GM23338 (cell line): ENCODE data around the gene GPR108.

Experiments used
- CTCF ChIP-seq, 2 experiments: fragments of 200-600 bp in 1 of 2; sonication (generic) in 1 of 2; conservative IDR thresholded peaks; 2 replicates each; pipeline versions ENCODE4 v1.5.1 to v1.6.1; 2016 to 2017; ENCODE audit warnings: antibody characterized with exemption in 2 of 2, low read depth in 2 of 2, mild to moderate bottlenecking in 2 of 2, moderate library complexity in 1 of 2
- ETS1 ChIP-seq: IDR thresholded peaks from 2 replicates; pipeline ENCODE4 v1.6.1; 2016; ENCODE audit warnings: antibody characterized with exemption
- EZH2 ChIP-seq: fragments of 200-600 bp; sonication (generic); IDR thresholded peaks from one replicate; pipeline ENCODE4 v1.8.0; 2017; ENCODE audit warnings: antibody characterized with exemption, mild to moderate bottlenecking, low read depth; ENCODE audit not compliant: unreplicated experiment
- JUNB ChIP-seq: IDR thresholded peaks from one replicate; pipeline ENCODE4 v1.6.1; 2016; ENCODE audit warnings: antibody characterized with exemption; ENCODE audit not compliant: unreplicated experiment
- POLR2AphosphoS5 ChIP-seq: IDR thresholded peaks from 2 replicates; pipeline ENCODE4 v1.6.1; 2016; ENCODE audit warnings: antibody characterized with exemption, low read depth

GRCh38 chr19:6731822-6732221, 5.6 kb downstream of the GPR108 start:
- TF ChIP-seq ETS1 (no peak), POLR2AphosphoS5 (no peak), CTCF (conservative IDR thresholded peaks at IDR 0.05; ENCODE audit: low read depth in 2 of 2) (no peak), JUNB (no peak), EZH2 (no peak)
